Breast epithelium (tissue), 3 donors: ENCODE measurements around the gene GRB2.

Experiments used
- CTCF ChIP-seq, 3 donors: fragments of 450-650 bp; IDR thresholded peaks; one replicate each; pipeline ENCODE4 v1.5.1; 2016 to 2017; ENCODE audit warnings: antibody characterized with exemption in 3 of 3, mild to moderate bottlenecking in 3 of 3, moderate library complexity in 3 of 3
- POLR2A ChIP-seq: fragments of 450-650 bp; IDR thresholded peaks from one replicate; pipeline ENCODE4 v1.6.1; 2016; ENCODE audit warnings: antibody characterized with exemption, mild to moderate bottlenecking, moderate library complexity
- POLR2AphosphoS5 ChIP-seq, 3 donors: sonication (generic); formaldehyde crosslinking; IDR thresholded peaks; one replicate each; pipeline ENCODE4 v1.6.1; 2017; ENCODE audit warnings: antibody characterized with exemption in 3 of 3

GRCh38 chr17:75371339-75371738 lies 34.1 kb downstream of the GRB2 start:
- no peak for TF ChIP-seq POLR2AphosphoS5 (IDR thresholded peaks at IDR 0.05)
- no peak for TF ChIP-seq CTCF (IDR thresholded peaks at IDR 0.05)
- TF ChIP-seq POLR2A, result no peak
